HG03439 (cell line): ENCODE measurements around the gene XPO5.
"Not testable (repeated sequence)": the region's sequence is repeated elsewhere in the genome, so short reads cannot be mapped to it uniquely, and the experiment has no call there.

Source experiments
- ATAC-seq: cut with Tn5 transposase; IDR thresholded peaks from one replicate; pipeline ENCODE4 v1.9.1; 2021; ENCODE audit warnings: mild to moderate bottlenecking, moderate library complexity; ENCODE audit not compliant: unreplicated experiment

Gene XPO5

DNA sequence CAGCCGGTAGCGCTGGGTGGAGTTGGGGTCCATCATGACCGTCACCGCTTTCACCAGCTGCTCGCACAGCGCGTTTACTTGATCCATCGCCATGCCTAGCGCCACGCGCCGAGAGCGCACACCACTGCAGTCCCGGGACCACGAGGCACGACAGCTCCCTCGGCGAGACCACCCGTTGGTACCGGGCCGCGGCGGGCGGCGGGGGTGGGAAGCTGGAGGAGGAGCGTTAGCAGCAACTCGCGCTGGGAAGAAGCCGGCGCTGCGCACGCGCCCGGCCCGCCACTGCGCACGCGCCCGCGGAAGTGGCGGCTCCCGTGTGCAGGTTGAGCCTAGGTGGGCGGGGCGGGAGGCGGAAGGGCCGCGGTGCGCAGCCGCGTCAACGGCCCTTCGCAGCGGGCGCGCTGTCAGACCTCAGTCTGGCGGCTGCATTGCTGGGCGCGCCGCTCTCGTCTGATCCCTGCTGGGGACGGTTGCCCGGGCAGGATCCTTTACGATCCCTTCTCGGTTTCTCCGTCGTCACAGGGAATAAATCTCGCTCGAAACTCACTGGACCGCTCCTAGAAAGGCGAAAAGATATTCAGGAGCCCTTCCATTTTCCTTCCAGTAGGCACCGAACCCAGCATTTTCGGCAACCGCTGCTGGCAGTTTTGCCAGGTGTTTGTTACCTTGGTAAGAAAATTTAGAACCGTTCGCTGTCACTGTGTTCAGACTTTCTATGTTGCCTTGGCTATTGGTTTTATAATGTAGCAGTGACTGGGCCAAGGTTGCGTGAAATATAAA is at the start of gene XPO5, which contains the start of gene POLH:
XPO5 (minus strand) TSS at position 267 of the 780 bp plus-strand sequence; CDS start at position 93, 174 bp downstream.
POLH (plus strand) TSS at position 414 of the 780 bp plus-strand sequence. CDS start 6,135 bp downstream, outside the sequence.
- ATAC-seq = peak; percentile 82

DNA sequence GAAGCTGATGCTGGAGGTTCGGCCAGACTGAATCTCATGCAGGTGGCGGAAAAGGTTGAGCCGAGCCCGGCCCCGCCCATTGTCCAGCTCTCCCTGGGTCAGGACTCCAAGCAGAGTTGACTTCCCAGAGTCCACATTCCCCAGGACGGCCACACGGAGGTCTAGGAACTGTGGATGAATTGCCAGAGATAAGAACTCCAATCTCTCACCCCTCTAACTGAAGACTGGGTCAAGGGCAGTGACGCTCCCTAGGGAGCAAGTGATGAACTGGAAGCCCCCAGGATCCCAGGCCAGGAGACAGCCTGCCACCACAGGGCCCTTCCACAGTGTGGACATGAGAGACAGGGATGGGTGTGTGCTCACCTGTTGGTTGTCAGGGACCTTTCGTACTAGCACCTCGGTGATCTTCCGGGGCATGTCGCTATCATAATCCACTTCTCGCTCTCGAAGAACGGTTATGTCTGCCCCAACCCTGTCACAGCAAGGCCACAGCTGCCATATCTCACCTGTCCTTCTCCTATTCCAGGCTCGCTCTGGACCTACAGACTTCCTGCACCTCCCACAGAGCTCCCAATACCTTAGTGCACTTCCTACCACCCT is 49.7 kb upstream of the XPO5 start:
- no peak for ATAC-seq

DNA sequence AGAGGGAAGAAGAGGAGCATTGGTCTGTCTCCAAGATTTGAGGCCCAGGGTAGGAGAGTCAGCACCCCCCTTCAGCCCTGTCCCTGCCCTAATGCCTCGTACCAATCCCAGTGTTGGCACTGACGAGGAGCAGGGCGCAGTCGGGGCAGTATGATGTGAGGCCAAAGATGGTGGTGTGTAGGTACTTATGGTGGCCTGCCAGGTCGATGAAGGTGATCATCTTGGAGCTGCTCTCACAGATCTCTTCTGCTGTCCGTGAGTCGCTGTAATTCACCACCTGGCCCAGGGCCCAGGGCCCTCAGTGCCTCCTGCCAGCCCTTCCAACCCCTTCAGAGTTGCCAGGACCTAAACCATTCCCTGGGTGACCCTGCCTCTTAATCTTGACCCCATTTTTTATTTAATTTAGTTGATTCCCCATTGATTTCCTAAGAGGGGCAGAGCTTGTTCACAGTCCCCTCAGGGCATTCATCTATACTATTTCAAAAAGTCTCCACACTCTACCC is 49.0 kb upstream of the XPO5 start:
- ATAC-seq = no peak

DNA sequence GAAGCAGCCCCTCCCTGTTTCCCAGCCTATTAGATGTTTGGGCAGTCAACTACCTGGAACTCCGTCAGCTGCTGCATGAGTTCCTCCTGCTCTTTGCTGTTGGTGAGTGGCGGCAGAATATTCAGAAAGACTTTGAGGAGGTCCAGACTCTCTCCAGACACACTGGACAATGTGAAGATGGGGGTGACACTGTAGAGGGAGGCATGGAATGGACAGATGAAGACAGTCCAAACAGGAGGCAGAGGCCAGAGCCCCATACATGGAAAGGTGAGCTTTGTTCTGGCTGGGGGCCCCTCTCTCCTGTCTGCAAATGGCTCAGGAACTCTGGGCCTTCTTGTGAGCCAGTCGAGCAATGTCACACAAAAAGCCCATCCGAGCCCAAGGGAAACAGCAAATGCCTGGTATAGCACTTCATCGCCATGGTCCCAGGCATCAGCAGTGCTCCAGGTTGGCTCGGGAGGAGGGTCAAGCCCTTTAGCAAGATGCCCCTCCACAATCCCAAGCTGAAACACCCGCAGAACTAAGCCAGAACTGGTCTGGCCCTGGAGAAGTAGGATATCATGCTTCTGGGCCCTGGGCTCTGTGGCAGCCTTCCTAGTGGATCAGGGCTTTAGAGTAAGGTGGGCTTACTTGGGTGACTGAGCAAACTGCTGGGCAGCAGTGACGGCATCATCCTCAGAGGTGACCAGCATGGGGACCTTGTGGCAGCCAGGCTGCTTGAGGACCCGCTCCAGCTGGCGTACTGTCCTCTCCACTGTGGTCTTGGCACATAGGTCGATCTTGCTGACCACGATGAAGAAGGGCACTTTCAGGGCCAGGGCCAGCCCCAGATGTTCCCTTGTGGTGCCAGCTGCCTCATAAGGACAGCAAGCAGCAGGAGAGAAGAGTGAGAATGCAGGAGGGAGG is 48.3 kb upstream of the XPO5 start:
- no peak for ATAC-seq

DNA sequence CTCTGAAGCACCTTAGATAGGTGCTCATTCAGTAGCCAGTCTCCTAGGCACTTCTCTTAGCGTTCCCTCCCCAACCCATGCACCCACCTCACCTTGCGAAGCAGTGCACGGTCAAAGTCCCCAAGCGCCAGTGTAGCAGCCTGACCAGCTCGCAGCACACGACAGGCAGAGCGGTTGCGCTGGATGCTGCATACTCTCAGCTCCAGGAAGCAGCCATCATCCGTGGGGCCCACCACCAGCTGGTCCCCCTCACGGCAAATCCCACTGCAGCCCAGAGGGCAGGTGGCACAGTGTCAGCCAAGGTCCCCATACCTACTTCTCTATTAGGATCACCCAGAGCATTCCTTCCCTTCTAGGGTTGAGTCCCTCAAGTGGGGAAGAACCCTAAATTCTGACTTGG is 46.7 kb upstream of the XPO5 start:
- no peak for ATAC-seq

DNA sequence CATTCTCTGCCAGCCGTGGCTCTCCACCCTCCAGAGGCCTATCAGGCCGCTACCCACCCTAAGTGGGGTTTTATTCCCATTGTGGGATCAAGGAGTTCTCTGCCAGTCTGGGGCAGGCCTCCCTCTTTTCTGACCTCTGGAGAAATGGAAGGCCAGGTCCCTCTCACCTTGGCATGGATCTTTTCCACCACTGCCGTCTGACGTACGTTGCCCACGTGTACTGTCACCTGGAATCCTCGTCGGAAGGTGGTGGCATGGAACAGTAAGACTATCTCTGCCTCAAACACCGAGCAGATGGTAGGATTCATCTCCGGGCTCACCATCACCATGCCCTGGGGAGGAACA is 46.0 kb upstream of the XPO5 start:
- ATAC-seq = no peak

DNA sequence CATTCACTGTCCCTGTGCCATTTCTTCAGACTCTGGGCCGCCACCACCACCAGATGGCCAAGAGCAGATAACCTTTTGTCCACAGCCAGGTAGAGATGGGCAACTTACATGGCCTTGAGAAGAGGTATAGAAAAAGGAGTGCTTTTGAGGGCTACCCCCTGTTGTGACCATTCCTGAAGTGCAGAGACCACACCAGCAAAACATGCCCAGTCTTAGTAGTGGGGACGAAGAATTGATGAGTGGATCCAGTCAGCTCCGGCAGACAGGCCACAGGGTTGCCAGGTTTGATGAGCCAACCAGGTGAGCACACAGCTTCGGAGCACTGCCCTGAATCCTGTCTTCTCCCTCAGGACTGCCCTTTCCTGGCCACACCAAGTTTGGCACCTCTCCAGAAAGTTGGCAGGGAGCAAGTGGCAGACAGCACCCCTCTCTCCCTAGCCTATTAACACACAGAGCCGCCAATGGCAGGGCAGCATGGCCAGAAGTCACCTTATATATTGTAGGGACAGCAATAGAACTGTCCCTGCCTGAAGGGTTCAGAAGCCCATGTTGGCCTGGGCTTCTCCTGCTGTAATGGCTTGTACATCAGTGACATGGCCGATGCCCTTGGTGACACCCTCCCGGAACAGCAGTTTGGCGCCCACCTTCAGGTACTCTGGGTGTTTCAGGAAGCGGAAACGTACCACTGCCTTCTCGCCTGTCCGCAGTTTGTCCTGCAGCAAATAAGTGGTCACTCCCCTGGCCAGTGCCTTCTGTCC is 45.4 kb upstream of the XPO5 start:
- no peak for ATAC-seq

DNA sequence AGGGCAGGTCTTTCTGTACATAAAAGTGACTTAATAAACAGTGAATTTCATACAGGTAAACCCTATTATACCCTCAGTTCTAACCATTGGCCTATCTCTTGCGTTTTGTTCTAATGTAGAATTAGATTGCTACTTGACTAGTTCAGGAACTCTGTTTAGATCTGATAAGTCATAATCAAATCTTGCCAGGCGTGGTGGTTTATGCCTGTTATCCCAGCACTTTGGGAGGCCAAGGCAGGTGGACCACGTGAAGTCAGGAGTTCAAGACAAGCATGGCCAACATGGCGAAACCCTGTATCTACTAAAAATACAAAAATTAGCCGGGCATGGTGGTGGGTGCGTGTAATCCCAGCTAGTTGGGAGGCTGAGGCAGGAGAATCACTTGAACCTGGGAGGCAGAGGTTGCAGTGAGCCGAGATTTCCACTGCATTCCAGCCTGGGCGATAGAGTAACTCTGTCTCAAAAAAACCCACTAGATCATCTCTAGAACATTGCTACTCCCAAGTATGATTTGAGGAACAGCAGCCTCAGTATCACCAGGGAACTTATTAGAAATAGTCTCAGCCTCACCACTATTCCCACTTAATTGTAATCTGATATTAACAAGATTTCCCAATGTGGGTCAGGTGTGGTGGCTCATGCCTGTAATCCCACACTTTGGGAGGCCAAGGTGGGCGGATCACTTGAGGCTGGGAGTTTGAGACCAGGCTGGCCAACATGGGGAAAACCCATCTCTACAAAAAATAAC is 41.1 kb upstream of the XPO5 start:
- no peak for ATAC-seq

DNA sequence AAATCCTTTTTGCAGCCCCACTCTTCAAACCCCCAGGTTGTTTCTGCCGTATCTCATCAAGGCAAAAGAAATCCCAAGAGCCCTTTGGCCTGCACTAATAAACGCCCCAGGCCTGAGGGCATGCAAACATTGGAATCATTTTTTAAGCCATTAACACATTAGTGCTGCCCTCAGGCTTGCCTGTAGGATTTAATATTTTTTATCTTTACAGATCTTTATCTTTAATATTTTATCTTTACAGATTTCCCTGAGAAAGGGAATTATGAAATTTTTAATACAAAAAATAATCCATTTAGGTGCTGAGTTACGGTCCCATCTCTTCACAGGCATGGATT is 38.5 kb upstream of the XPO5 start:
- no peak for ATAC-seq

DNA sequence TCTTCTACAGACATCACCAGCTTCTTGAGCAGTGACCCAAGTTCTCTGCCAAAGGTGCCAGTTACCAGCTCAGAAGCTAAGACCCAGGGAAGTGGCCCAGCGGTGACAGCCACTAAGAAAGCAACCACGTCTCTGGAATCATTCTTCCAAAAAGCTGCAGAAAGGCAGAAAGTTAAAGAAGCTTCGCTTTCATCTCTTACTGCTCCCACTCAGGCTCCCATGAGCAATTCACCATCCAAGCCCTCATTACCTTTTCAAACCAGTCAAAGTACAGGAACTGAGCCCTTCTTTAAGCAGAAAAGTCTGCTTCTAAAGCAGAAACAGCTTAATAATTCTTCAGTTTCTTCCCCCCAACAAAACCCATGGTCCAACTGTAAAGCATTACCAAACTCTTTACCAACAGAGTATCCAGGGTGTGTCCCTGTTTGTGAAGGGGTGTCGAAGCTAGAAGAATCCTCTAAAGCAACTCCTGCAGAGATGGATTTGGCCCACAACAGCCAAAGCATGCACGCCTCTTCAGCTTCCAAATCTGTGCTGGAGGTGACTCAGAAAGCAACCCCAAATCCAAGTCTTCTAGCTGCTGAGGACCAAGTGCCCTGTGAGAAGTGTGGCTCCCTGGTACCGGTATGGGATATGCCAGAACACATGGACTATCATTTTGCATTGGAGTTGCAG is 38.0 kb upstream of the XPO5 start:
- no peak for ATAC-seq

DNA sequence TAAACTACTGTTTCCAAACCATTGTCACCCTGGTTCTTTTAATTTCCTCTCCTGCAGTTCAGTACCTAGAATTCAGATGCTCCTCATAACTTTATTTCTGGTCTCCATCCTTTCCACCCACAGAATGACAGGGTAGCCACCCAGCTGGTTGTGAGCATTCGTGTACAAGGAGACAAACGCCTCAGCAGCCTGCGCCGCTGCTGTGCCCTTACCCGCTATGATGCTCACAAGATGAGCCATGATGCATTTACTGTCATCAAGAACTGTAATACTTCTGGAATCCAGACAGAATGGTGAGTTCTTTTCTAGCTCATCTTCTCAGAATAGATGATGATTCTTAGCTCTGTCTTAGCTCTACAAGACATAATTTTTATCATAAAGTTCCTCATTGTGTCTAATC is 34.6 kb upstream of the XPO5 start:
- no peak for ATAC-seq

DNA sequence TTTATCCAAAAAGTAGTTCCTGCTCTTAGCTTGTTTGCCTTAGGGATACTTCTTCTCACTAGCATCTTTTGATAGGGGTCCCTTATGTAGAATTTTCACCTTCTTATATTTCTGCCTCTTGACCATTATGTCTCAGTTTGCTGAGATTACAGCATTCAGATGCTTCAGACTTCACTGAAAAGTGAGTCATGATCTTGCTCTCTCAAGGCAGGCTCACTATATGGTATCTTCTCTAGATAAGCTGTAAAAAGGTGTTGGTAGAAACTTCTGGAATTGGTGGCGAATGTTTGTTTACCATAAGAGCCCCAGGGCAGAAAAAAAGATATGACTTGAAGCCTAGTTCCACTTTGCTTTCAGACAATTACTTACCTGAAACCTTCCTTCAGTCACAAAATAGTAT is 33.6 kb upstream of the XPO5 start:
- no peak for ATAC-seq

DNA sequence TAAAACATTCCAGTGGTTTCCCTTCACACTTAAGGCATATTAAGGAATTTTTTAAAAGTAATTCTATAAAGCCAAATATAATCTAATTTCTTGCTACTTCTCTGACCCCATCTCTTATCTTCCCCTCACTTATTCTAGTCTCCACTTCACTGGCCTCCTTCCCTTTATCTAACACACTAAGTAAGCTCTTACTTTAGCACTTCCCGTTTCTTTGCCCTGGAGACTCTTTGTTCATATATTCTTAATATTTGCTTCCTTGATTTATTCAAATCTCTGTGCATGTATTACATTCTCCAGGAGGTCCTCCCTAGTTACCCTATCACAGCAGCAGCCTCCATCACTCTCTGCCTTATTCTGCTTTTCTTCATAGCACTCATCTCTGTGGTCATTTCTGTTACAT is 33.0 kb upstream of the XPO5 start:
- no peak for ATAC-seq

DNA sequence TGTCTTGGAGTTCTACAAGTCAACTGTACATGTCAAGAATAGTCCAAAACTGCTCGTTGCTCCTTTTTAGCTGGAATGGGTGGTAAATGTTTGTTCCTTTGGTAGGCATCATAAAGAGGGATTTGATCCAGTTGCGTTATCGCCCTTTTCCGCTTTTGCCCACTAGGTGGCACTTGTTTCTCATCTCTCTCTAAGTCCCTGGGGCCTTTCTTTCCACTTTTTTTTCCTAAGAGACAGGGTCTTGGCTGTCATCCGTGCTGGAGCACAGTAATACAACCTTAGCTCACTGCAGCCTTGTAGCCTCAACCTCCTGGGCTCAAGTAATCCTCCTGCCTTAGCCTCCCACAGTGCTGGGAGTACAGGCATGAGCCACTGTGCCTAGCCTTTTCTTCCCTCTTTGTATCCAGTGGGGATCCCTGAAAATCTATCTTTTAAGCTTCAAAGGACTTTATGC is 32.5 kb upstream of the XPO5 start:
- no peak for ATAC-seq

DNA sequence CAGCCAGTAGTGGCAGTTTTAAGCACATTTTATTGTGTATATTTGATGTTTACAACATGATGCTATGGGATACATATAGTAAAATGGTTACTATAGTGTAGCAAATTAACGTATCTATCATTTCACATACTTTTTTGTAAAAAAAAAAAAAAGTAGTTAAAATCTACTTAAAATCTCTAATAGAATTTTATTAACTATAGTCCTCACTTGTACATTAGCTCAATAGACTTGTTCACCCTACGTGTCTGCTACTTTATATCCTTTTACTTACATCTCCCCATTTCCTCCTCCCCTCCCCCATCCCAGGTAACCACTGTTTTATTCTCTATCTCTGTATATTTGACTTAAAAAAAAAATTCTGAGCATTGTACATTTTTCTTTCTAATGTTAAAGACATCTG is 30.2 kb upstream of the XPO5 start:
- ATAC-seq = no peak

DNA sequence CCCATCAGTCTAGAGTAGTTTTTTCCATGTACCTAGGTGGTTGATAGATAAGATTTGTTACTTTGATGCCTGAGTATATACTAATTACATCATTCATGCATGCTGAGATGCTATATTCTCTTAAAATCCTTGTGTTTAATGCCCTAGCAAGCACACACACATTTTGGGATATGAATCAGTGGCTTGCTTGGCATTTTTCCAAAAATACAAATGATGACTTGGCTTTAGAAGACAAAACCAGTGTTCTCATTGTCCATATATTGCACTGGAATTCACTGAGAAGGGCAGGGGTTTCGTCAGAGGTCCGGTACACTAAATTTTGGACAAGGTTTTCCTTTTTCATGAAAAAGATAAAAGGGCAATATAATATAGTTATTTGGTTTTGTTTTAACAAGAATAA is 28.3 kb upstream of the XPO5 start:
- ATAC-seq = no peak

DNA sequence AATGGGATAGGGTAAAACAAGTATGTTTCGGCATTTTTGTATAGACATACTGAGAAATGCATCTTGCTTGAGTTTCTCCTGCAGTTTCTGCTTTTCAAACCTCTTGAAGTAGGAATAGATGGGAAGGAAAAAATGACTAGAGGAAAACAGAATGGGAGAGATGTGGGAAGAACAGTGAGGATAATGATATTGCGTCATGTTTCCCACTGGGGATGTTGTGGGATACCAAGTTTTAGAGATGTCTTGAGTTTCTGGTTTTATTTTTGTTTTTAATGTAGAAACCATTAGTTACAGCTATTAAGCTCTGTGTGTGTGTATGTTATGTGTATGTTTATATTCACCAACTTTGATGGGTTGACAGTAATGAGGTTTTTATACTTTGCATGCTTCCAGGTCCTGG is 24.8 kb upstream of the XPO5 start:
- no peak for ATAC-seq

DNA sequence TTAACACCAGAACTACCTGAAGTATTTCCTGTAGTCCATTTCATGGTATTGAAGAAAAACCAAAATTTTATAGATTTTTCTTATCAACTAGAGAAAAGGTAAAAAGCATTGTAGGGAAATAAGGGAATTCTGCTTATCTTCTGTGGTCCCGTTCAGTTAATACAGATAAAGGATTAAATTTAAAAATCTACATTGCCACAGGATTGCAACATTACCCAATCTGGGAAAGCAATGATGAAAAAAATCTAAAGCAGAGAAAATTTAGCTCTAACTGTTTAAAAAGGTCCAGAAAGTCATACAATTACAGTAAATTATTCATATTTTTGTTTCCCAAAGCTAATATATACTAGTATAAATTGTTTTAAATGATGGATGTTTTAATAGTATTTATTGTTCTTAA is 18.1 kb upstream of the XPO5 start:
- ATAC-seq = no peak

DNA sequence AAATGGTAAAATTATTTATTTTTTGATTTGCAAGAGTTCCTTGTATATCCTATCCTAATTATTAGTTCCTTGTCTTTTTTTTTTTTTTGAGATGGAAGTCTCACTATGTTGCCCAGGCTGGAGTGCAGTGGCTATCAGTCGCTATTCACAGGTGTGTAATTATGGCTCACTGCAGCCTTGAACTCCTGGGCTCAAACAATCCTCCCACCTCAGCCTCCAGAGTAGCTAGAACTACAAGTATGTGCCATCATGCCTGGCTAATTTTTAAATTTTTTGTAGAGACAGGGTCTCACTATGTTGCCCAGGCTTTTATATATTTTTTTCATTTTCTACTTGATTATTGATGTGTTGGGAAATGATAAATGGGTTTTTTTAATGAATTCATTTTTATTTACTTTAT is 13.7 kb upstream of the XPO5 start:
- not testable (repeated sequence) for ATAC-seq

DNA sequence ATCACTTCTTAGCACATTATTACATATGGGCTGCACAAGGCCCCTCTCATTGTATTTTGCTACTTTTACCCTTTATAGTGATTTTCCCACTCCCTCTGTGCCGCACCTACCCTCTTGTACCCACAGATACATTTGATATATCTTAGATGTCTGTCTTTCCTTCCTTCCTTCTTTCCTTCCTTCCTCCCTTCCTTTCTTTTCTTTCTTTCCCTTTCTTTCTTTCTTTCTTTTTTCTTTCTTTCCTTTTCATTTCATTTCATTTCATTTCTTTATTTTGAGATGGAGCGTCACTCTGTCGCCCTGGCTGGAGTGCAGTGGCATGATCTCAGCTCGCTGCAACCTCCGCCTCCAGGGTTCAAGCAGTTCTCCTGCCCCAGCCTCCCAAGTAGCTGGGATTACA is 12.4 kb upstream of the XPO5 start:
- ATAC-seq = no peak
